Osteoblast (primary cell): ENCODE results near the gene VIPR1. TPM values are rescaled to one million over a fixed set of nuclear protein-coding genes. Genes with fewer than 3 reads are reported as not detected.

Experiments
- DNase-seq: peaks from one replicate; pipeline ENCODE4 v3.0.0; 2011; ENCODE audit warnings: low spot score, mixed read lengths; ENCODE audit not compliant: insufficient read length; ENCODE audit errors: missing footprints
- H2AFZ ChIP-seq: 2 replicates; pipeline ENCODE4 v1.6.0; 2011; ENCODE audit warnings: mild to moderate bottlenecking, low read length
- H3K27ac ChIP-seq: 2 replicates; pipeline ENCODE4 v1.5.1; 2011; ENCODE audit warnings: mild to moderate bottlenecking, low read depth, low read length, moderate library complexity
- H3K27me3 ChIP-seq: 2 replicates; pipeline ENCODE4 v1.6.0; 2012; ENCODE audit warnings: mild to moderate bottlenecking, control low read depth, inconsistent platforms, low read length, moderate library complexity; ENCODE audit not compliant: insufficient read depth
- H3K36me3 ChIP-seq: 2 replicates; pipeline ENCODE4 v1.5.1; 2011; ENCODE audit warnings: mild to moderate bottlenecking, low read length, control low read depth, moderate library complexity; ENCODE audit not compliant: insufficient read depth
- H3K4me1 ChIP-seq: 2 replicates; pipeline ENCODE4 v1.5.1; 2011; ENCODE audit warnings: mild to moderate bottlenecking, low read length, control low read depth, moderate library complexity; ENCODE audit not compliant: insufficient read depth
- H3K4me2 ChIP-seq: 2 replicates; pipeline ENCODE4 v1.6.0; 2011; ENCODE audit warnings: mild to moderate bottlenecking, low read length; ENCODE audit not compliant: insufficient read depth
- H3K4me3 ChIP-seq: fragments of 200-600 bp; sonication (generic); 3 replicates; pipeline ENCODE4 v1.5.1; 2012; ENCODE audit warnings: mild to moderate bottlenecking, low read length, inconsistent platforms; ENCODE audit not compliant: insufficient read depth
- H3K79me2 ChIP-seq: 2 replicates; pipeline ENCODE4 v1.6.0; 2012; ENCODE audit warnings: mild to moderate bottlenecking, low read length, control low read depth, inconsistent platforms; ENCODE audit not compliant: insufficient read depth
- H3K9me3 ChIP-seq: 2 replicates; pipeline ENCODE4 v1.5.1; 2011; ENCODE audit warnings: low read depth, low read length, control low read depth
- H4K20me1 ChIP-seq: 2 replicates; pipeline ENCODE4 v1.6.0; 2012; ENCODE audit warnings: mild to moderate bottlenecking, low read length, control low read depth; ENCODE audit not compliant: insufficient read depth
- CTCF ChIP-seq: IDR thresholded peaks from 2 replicates; pipeline ENCODE4 v1.5.1; 2011; ENCODE audit warnings: mild to moderate bottlenecking, low read depth, low read length, moderate library complexity; ENCODE audit errors: extremely low read depth
- total RNA-seq: library from RNA; depleted of rRNA; stranded (reverse); fragments of >200 nt; gene quantifications from 2 replicates; pipeline ENCODE4 v1.2.3, GENCODE V29; 2012

Gene VIPR1
- total RNA-seq, 1 donor, result not detected

- no peak overlapping the region for H3K27ac ChIP-seq
- DNase-seq, result peak; percentile 73
These were observed 24.3 kb downstream of the VIPR1 start for GRCh38 chr3:42526616-42527367.

GRCh38 chr3:42527368-42527917 is 25.0 kb downstream of the VIPR1 start:
- Histone ChIP-seq H2AFZ (no peak overlapping the region), H3K27ac (no peak overlapping the region), H3K79me2 (no peaks in the 10 kb centered on the region), H3K4me1 (no peaks in the 10 kb centered on the region), H3K9me3 (no peaks in the 10 kb centered on the region), H4K20me1 (no peaks in the 10 kb centered on the region), H3K36me3 (no peaks in the 10 kb centered on the region), H3K27me3 (no peaks in the 10 kb centered on the region), H3K4me3 (no peak overlapping the region), H3K4me2 (no peak overlapping the region)
- peak; percentile 75 for DNase-seq
- TF ChIP-seq CTCF, result no peak

More at GRCh38 chr3:42526616-42527367, 24.3 kb downstream of the VIPR1 start:
- Histone ChIP-seq H4K20me1 (no peaks in the 10 kb centered on the region), H3K79me2 (no peaks in the 10 kb centered on the region), H3K27me3 (no peaks in the 10 kb centered on the region), H3K36me3 (no peaks in the 10 kb centered on the region), H3K9me3 (no peaks in the 10 kb centered on the region), H3K4me2 (no peak overlapping the region), H2AFZ (no peak overlapping the region), H3K4me3 (no peak overlapping the region), H3K4me1 (no peaks in the 10 kb centered on the region)
- no peak for TF ChIP-seq CTCF

- Histone ChIP-seq H3K36me3 (no peaks in the 10 kb centered on the region), H3K4me1 (no peaks in the 10 kb centered on the region), H3K4me3 (no peak overlapping the region), H3K79me2 (no peaks in the 10 kb centered on the region), H3K4me2 (no peak overlapping the region), H2AFZ (no peak overlapping the region), H3K27ac (no peak overlapping the region), H3K27me3 (no peaks in the 10 kb centered on the region), H4K20me1 (no peaks in the 10 kb centered on the region), H3K9me3 (no peaks in the 10 kb centered on the region)
- peak; percentile 6 for DNase-seq
- TF ChIP-seq CTCF, result no peak
These were observed 27.0 kb downstream of the VIPR1 start for GRCh38 chr3:42529468-42529867.

GRCh38 chr3:42530073-42530472 is 27.6 kb downstream of the VIPR1 start:
- peak; percentile 3 for DNase-seq
- no peak for TF ChIP-seq CTCF
- no peaks in the 10 kb centered on the region for H3K79me2 ChIP-seq

More at GRCh38 chr3:42530073-42530472, 27.6 kb downstream of the VIPR1 start:
- Histone ChIP-seq H3K4me1 (no peaks in the 10 kb centered on the region), H3K27me3 (no peaks in the 10 kb centered on the region), H3K4me3 (no peak overlapping the region), H3K4me2 (no peak overlapping the region), H3K36me3 (no peaks in the 10 kb centered on the region), H3K27ac (no peak overlapping the region), H4K20me1 (no peaks in the 10 kb centered on the region), H3K9me3 (no peaks in the 10 kb centered on the region), H2AFZ (no peak overlapping the region)
